HTR-8/SVneo (cell line): ENCODE results near the gene ACOX3.
"Not testable (repeated sequence)": the region's sequence is repeated elsewhere in the genome, so short reads cannot be mapped to it uniquely, and the experiment has no call there.

Source experiments
- DNase-seq: peaks from one replicate; pipeline ENCODE4 v3.0.0; 2011; ENCODE audit warnings: low spot score, mixed read lengths; ENCODE audit not compliant: insufficient read length
- FAIRE-seq: peaks from 2 replicates; lab custom pipeline; 2011; peaks lifted over from hg19 to GRCh38; lab: Jason Lieb, UNC

Gene ACOX3

GRCh38 chr4:8364141-8364540, 76.4 kb downstream of the ACOX3 start:
- no peak for FAIRE-seq
- no peak for DNase-seq

- DNase-seq, result peak; percentile 22
- no peak for FAIRE-seq
Observed at GRCh38 chr4:8362483-8362882, 78.0 kb downstream of the ACOX3 start.

GRCh38 chr4:8359193-8359592, 81.3 kb downstream of the ACOX3 start:
- DNase-seq (no peak), FAIRE-seq (no peak)

GRCh38 chr4:8356856-8357255, 83.7 kb downstream of the ACOX3 start:
- no peak for DNase-seq
- FAIRE-seq, result peak; percentile 79

- FAIRE-seq (no peak), DNase-seq (no peak)
Observed at GRCh38 chr4:8355864-8356565, 84.5 kb downstream of the ACOX3 start.

GRCh38 chr4:8355306-8355705, 85.2 kb downstream of the ACOX3 start:
- no peak for FAIRE-seq
- no peak for DNase-seq

GRCh38 chr4:8353912-8354453, 86.5 kb downstream of the ACOX3 start:
- FAIRE-seq (peak; percentile 20), DNase-seq (no peak)

GRCh38 chr4:8353158-8353669, 87.3 kb downstream of the ACOX3 start:
- DNase-seq, result no peak
- no peak for FAIRE-seq

GRCh38 chr4:8352368-8353157, 88.0 kb downstream of the ACOX3 start:
- FAIRE-seq, result no peak
- DNase-seq, result no peak

GRCh38 chr4:8351931-8352367, 88.6 kb downstream of the ACOX3 start:
- FAIRE-seq (no peak), DNase-seq (no peak)

GRCh38 chr4:8350841-8351461, 89.6 kb downstream of the ACOX3 start:
- no peak for DNase-seq
- no peak for FAIRE-seq

- DNase-seq (no peak), FAIRE-seq (no peak)
Observed at GRCh38 chr4:8350352-8350751, 90.2 kb downstream of the ACOX3 start.

GRCh38 chr4:8349664-8350236, 90.8 kb downstream of the ACOX3 start:
- FAIRE-seq, result no peak
- DNase-seq, result no peak

- not testable (repeated sequence) for FAIRE-seq, DNase-seq
Observed at GRCh38 chr4:8349236-8349635, 91.3 kb downstream of the ACOX3 start.

- FAIRE-seq, result no peak
- DNase-seq, result no peak
Observed at GRCh38 chr4:8348071-8348470, 92.5 kb downstream of the ACOX3 start.

GRCh38 chr4:8347660-8348059, 92.9 kb downstream of the ACOX3 start:
- FAIRE-seq (no peak), DNase-seq (no peak)

- DNase-seq, result no peak
- FAIRE-seq, result no peak
Observed at GRCh38 chr4:8346838-8347605, 93.5 kb downstream of the ACOX3 start.

- FAIRE-seq (no peak), DNase-seq (no peak)
Observed at GRCh38 chr4:8345946-8346814, 94.3 kb downstream of the ACOX3 start.
